ENCODE measurements around the gene COX6B2. TPM values are rescaled to one million over a fixed set of nuclear protein-coding genes. Genes with fewer than 3 reads are reported as not detected.

COX6B2 gene
- total RNA-seq, 1 donor from 2014 or later: 0.87 TPM

DNA sequence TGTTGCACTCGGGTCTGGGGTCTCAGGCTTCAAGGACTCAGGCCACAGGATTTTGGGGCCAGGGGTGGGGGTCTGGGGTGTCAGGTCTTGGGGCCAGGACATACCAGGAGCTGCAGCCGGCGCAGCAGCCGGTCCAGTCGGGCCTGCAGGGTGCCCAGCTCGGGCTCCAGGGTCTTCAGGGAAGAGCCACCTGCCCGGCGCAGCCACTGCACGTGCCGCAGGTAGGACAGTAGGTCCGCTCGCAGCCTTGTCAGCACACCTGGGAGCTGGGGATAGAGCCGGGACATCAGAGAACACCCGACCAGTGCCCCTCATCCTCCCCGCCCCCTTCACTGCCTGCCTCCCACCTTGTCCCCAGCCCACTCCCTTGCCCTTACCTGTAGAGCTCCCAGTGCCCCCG, 13.6 kb upstream of the COX6B2 start:
- no peaks in the 10 kb centered on the region for H3K9me3 Mint-ChIP-seq
- H3K36me3 Mint-ChIP-seq: no peaks in the 10 kb centered on the region
- DNase-seq (ENCODE audit: extremely low spot score, unreplicated experiment): no peak
- peaks cover 48% of the 10 kb centered on the region for H3K27me3 Mint-ChIP-seq
- peaks cover 7% of the 10 kb centered on the region for H3K4me1 Mint-ChIP-seq (ENCODE audit: unreplicated experiment)
- TF ChIP-seq CTCF (conservative IDR thresholded peaks at IDR 0.05): no peak
- no peak overlapping the region for H3K27ac Mint-ChIP-seq
- no peak overlapping the region for H3K4me3 Mint-ChIP-seq

GRCh38 chr19:55366790-55367189, 12.3 kb upstream of the COX6B2 start:
- Mint-ChIP-seq H3K27ac (no peak overlapping the region), H3K36me3 (no peaks in the 10 kb centered on the region), H3K4me3 (no peak overlapping the region), H3K27me3 (peaks cover 43% of the 10 kb centered on the region), H3K9me3 (no peaks in the 10 kb centered on the region), H3K4me1 (ENCODE audit: unreplicated experiment) (peaks cover 7% of the 10 kb centered on the region)
- DNase-seq (ENCODE audit: extremely low spot score, unreplicated experiment): no peak
- TF ChIP-seq CTCF (conservative IDR thresholded peaks at IDR 0.05): no peak

DNA sequence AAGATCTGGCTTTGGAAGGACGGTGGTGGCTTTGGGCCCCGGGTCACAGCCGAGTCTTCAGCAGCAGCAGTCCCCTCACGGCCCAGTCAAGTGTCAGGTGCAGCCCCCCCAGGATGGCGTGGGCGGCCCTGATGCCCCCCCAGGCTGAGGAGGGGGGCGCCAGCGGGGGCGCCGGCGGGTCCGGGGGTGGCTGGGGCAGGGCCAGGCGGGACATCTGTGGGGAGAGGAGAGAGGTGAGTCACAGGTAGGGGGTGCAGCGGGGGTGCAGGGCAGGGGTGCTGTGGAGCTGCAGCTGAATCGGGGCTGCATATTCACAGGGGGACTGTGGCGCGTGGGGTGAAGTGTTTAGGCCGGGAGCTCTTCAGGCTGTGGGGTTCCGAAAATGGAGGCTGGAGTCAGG, 11.4 kb upstream of the COX6B2 start:
- TF ChIP-seq CTCF (conservative IDR thresholded peaks at IDR 0.05): no peak
- Mint-ChIP-seq H3K27me3 (peaks cover 35% of the 10 kb centered on the region), H3K36me3 (no peaks in the 10 kb centered on the region), H3K4me3 (no peak overlapping the region), H3K27ac (no peak overlapping the region), H3K9me3 (no peaks in the 10 kb centered on the region), H3K4me1 (ENCODE audit: unreplicated experiment) (peaks cover 6% of the 10 kb centered on the region)
- no peak for DNase-seq (ENCODE audit: extremely low spot score, unreplicated experiment)

DNA sequence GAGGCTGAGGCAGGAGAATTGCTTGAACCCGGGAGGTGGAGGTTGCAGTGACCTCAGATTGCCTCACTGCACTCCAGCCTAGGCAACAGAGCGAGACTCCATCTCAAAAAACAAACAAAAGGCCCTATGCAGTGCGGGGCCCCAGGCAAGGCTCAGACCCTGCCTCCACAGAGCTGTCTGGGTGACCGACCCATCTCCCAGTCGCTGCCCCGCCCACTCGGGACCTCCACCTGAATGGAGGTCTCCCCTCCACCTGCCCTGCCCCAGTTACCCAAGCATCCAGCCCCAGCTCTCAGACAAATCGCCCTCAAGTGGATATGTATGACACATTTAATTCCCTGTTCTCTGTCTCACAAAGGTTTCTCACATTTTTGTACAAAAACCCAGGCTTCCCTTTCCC, 10.7 kb upstream of the COX6B2 start:
- Mint-ChIP-seq H3K4me3 (no peak overlapping the region), H3K9me3 (no peaks in the 10 kb centered on the region), H3K4me1 (ENCODE audit: unreplicated experiment) (no peaks in the 10 kb centered on the region), H3K36me3 (no peaks in the 10 kb centered on the region), H3K27ac (no peak overlapping the region), H3K27me3 (peaks cover 29% of the 10 kb centered on the region)
- no peak for DNase-seq (ENCODE audit: extremely low spot score, unreplicated experiment)
- no peak for TF ChIP-seq CTCF (conservative IDR thresholded peaks at IDR 0.05)

DNA sequence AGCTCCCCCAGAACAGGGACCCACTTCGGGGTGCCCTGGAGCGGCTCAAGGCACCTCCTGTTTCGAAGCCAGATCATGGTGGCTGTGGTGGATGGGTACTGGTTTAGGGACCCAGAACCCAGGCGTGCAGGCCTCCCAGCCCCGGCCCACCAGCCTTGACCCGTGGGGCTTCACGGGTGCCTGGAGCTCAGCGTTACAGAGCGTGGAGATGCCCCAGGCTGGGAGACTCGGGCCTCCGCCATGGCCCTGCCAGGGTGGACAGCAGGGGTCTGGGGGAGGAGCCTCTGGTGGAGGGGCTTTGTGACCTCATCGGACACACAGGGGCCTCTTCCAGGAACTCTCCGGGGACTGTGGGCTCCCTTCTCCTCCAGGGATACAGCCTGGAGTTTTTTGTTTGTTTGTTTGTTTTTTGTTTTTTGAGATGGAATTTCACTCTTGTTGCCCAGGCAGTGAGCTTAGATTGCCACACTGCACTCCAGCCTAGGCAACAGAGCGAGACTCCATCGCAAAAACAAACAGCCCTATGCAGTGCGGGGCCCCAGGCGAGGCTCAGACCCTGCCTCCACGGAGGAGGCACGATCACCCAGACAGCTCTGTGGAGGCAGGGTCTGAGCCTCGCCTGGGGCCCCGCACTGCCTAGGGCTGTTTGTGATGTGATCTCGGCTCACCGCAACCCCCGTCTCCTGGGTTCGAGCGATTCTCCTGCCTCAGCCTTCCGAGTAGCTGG, 8.6 kb upstream of the COX6B2 start, which contains the start of gene GARIN5B:
Gene GARIN5B (minus strand): TSS at position 271 of the 727 bp plus-strand sequence. CDS start 194 bp downstream, at position 77.
- TF ChIP-seq CTCF (conservative IDR thresholded peaks at IDR 0.05): no peak
- H3K9me3 Mint-ChIP-seq: no peaks in the 10 kb centered on the region
- H3K4me3 Mint-ChIP-seq: no peak within 1 kb of the TSS
- DNase-seq (ENCODE audit: extremely low spot score, unreplicated experiment): no peak
- H3K36me3 Mint-ChIP-seq: no peaks in the 10 kb centered on the region
- H3K27ac Mint-ChIP-seq: no peak within 1 kb of the TSS
- no peaks in the 10 kb centered on the region for H3K4me1 Mint-ChIP-seq (ENCODE audit: unreplicated experiment)
- peaks cover 17% of the 10 kb centered on the region for H3K27me3 Mint-ChIP-seq

Data from type B pancreatic cell (in vitro differentiated cells).